ENCODE results near the gene CADPS2.

The CADPS2 gene

GRCh38 chr7:122515404-122515803 is 370.9 kb downstream of the CADPS2 start:
- no peak for TF ChIP-seq CTCF (IDR thresholded peaks at IDR 0.05; ENCODE audit: low read depth, low read length, missing control alignments)
- in situ Hi-C loops (cut with HindIII; ENCODE audit: low sequenced_read_pairs): no loop called here
- H3K4me3 ChIP-seq (ENCODE audit: low read depth, low read length): no peak overlapping the region
- DNase-seq (ENCODE audit: low read depth): no peak

GRCh38 chr7:122511268-122511667 is 375.0 kb downstream of the CADPS2 start:
- in situ Hi-C loops (cut with HindIII; ENCODE audit: low sequenced_read_pairs): no loop called here
- no peak for DNase-seq (ENCODE audit: low read depth)
- TF ChIP-seq CTCF (IDR thresholded peaks at IDR 0.05; ENCODE audit: low read depth, low read length, missing control alignments): no peak
- no peak overlapping the region for H3K4me3 ChIP-seq (ENCODE audit: low read depth, low read length)

- DNase-seq (ENCODE audit: low read depth): no peak
- in situ Hi-C loops (cut with HindIII; ENCODE audit: low sequenced_read_pairs): no loop called here
- no peak for TF ChIP-seq CTCF (IDR thresholded peaks at IDR 0.05; ENCODE audit: low read depth, low read length, missing control alignments)
- no peak overlapping the region for H3K4me3 ChIP-seq (ENCODE audit: low read depth, low read length)
These were observed 378.7 kb downstream of the CADPS2 start for GRCh38 chr7:122507591-122507990.

- in situ Hi-C loops (cut with HindIII; ENCODE audit: low sequenced_read_pairs): no loop called here
- no peak for DNase-seq (ENCODE audit: low read depth)
- no peak for TF ChIP-seq CTCF (IDR thresholded peaks at IDR 0.05; ENCODE audit: low read depth, low read length, missing control alignments)
- H3K4me3 ChIP-seq (ENCODE audit: low read depth, low read length): no peak overlapping the region
These were observed 394.3 kb downstream of the CADPS2 start for GRCh38 chr7:122492007-122492406.

GRCh38 chr7:122488241-122488640 is 398.0 kb downstream of the CADPS2 start:
- DNase-seq (ENCODE audit: low read depth): no peak
- TF ChIP-seq CTCF (IDR thresholded peaks at IDR 0.05; ENCODE audit: low read depth, low read length, missing control alignments): no peak
- H3K4me3 ChIP-seq (ENCODE audit: low read depth, low read length): no peak overlapping the region
- in situ Hi-C loops (cut with HindIII; ENCODE audit: low sequenced_read_pairs): no loop called here

- in situ Hi-C loops (cut with HindIII; ENCODE audit: low sequenced_read_pairs): no loop called here
- no peak for TF ChIP-seq CTCF (IDR thresholded peaks at IDR 0.05; ENCODE audit: low read depth, low read length, missing control alignments)
- H3K4me3 ChIP-seq (ENCODE audit: low read depth, low read length): no peak overlapping the region
- peak; percentile 48 for DNase-seq (ENCODE audit: low read depth)
These were observed 399.1 kb downstream of the CADPS2 start for GRCh38 chr7:122487131-122487530.

- no peak for TF ChIP-seq CTCF (IDR thresholded peaks at IDR 0.05; ENCODE audit: low read depth, low read length, missing control alignments)
- H3K4me3 ChIP-seq (ENCODE audit: low read depth, low read length): no peak overlapping the region
- in situ Hi-C loops (cut with HindIII; ENCODE audit: low sequenced_read_pairs): no loop called here
- DNase-seq (ENCODE audit: low read depth): peak; percentile 53
These were observed 400.4 kb downstream of the CADPS2 start for GRCh38 chr7:122485856-122486255.
